22Rv1 (cell line): ENCODE data around the gene LONP2.

Experiments
- CTCF ChIP-seq: fragments of 450-650 bp; IDR thresholded peaks from 2 replicates; pipeline ENCODE4 v1.5.1; 2017; ENCODE audit warnings: mild to moderate bottlenecking
- ZFX ChIP-seq: fragments of 450-650 bp; IDR thresholded peaks from 2 replicates; pipeline ENCODE4 v1.6.1; 2017; ENCODE audit warnings: antibody characterized with exemption, borderline replicate concordance

GRCh38 chr16:48217708-48218107 lies 26.4 kb upstream of the LONP2 start:
- no peak for TF ChIP-seq CTCF
- TF ChIP-seq ZFX = no peak
